Sigmoid colon (tissue), 4 donors: ENCODE results near the gene KIF5C.

Source experiments
- POLR2A ChIP-seq, 2 donors: fragments of 450-650 bp; IDR thresholded peaks; one replicate each; pipeline ENCODE4 v1.6.1; 2016; ENCODE audit warnings: antibody characterized with exemption in 2 of 2, mild to moderate bottlenecking in 2 of 2, moderate library complexity in 2 of 2
- POLR2AphosphoS5 ChIP-seq, 4 donors: sonication (generic); formaldehyde crosslinking; IDR thresholded peaks; one replicate each; pipeline ENCODE4 v1.6.1; 2017; ENCODE audit warnings: antibody characterized with exemption in 4 of 4
- TF ChIP-seq, protein P1 (sequence below), 4 experiments: fragments of 450-650 bp in 3 of 4; fragments of 200-600 bp in 1 of 4; IDR thresholded peaks; one replicate each; pipeline ENCODE4 v1.5.1; 2016 to 2019; ENCODE audit warnings: antibody characterized with exemption in 4 of 4, mild to moderate bottlenecking in 3 of 4, moderate library complexity in 2 of 4

DNA sequence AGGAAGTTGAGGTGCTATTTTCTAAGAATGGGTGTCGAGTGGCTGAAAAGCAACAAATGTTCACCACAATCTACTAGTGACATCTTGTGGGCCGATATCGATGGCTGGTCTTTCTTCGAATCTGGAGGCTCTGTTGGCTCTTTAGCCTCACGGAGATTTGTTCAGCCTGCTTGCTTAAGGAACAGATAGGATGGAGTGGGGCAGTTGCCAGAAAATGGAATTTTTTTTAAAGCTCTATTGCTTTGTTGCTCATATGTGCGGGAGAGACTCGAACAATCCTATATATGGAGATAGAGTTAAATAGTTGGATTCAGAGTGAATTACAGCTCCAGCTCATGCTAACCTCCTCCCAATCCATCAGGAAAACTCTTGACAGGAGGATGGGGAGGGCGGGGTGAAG is 92.6 kb downstream of the KIF5C start:
- TF ChIP-seq, protein P1, sequence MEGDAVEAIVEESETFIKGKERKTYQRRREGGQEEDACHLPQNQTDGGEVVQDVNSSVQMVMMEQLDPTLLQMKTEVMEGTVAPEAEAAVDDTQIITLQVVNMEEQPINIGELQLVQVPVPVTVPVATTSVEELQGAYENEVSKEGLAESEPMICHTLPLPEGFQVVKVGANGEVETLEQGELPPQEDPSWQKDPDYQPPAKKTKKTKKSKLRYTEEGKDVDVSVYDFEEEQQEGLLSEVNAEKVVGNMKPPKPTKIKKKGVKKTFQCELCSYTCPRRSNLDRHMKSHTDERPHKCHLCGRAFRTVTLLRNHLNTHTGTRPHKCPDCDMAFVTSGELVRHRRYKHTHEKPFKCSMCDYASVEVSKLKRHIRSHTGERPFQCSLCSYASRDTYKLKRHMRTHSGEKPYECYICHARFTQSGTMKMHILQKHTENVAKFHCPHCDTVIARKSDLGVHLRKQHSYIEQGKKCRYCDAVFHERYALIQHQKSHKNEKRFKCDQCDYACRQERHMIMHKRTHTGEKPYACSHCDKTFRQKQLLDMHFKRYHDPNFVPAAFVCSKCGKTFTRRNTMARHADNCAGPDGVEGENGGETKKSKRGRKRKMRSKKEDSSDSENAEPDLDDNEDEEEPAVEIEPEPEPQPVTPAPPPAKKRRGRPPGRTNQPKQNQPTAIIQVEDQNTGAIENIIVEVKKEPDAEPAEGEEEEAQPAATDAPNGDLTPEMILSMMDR (IDR thresholded peaks at IDR 0.05) = no peak
- TF ChIP-seq POLR2A (IDR thresholded peaks at IDR 0.05) (no peak), POLR2AphosphoS5 (IDR thresholded peaks at IDR 0.05) (no peak)
